HG02943 (cell line): ENCODE measurements around the gene PPCDC.

Experiments
- ATAC-seq: cut with Tn5 transposase; IDR thresholded peaks from one replicate; pipeline ENCODE4 v1.9.1; 2021; ENCODE audit warnings: mild to moderate bottlenecking, low read depth, moderate library complexity; ENCODE audit not compliant: unreplicated experiment

The PPCDC gene

GRCh38 chr15:75008629-75009326, 14.6 kb upstream of the PPCDC start:
- ATAC-seq = peak; percentile 81

- no peak for ATAC-seq
Measured at GRCh38 chr15:75016431-75016830, 7.0 kb upstream of the PPCDC start.

- no peak for ATAC-seq
Measured at GRCh38 chr15:75019916-75020315, 3.5 kb upstream of the PPCDC start.

- no peak for ATAC-seq
Measured at GRCh38 chr15:75021341-75021740, 2.0 kb upstream of the PPCDC start.

GRCh38 chr15:75022783-75023180, 608 bp upstream of the PPCDC start:
- ATAC-seq = no peak

GRCh38 chr15:75023872-75024636, 664 bp downstream of the PPCDC start:
- ATAC-seq = no peak

GRCh38 chr15:75025107-75025506, 1.7 kb downstream of the PPCDC start:
- no peak for ATAC-seq

GRCh38 chr15:75025548-75026260, 2.3 kb downstream of the PPCDC start:
- no peak for ATAC-seq

- no peak for ATAC-seq
Measured at GRCh38 chr15:75027551-75027950, 4.2 kb downstream of the PPCDC start.

GRCh38 chr15:75028991-75029377, 5.6 kb downstream of the PPCDC start:
- ATAC-seq = no peak

- no peak for ATAC-seq
Measured at GRCh38 chr15:75029378-75030022, 6.1 kb downstream of the PPCDC start.

GRCh38 chr15:75030023-75030413, 6.6 kb downstream of the PPCDC start:
- ATAC-seq = no peak

GRCh38 chr15:75030424-75030823, 7.0 kb downstream of the PPCDC start:
- ATAC-seq = no peak

- no peak for ATAC-seq
Measured at GRCh38 chr15:75031848-75032247, 8.5 kb downstream of the PPCDC start.

GRCh38 chr15:75032395-75032794, 9.0 kb downstream of the PPCDC start:
- ATAC-seq = no peak

GRCh38 chr15:75033809-75034208, 10.4 kb downstream of the PPCDC start:
- ATAC-seq = no peak

GRCh38 chr15:75034615-75035014, 11.2 kb downstream of the PPCDC start:
- ATAC-seq = no peak

- no peak for ATAC-seq
Measured at GRCh38 chr15:75036212-75036616, 12.8 kb downstream of the PPCDC start.

- no peak for ATAC-seq
Measured at GRCh38 chr15:75037685-75038084, 14.3 kb downstream of the PPCDC start.

GRCh38 chr15:75038231-75038630, 14.8 kb downstream of the PPCDC start:
- no peak for ATAC-seq
